ENCODE results near the gene KIF4A. TPM values are rescaled to one million over a fixed set of nuclear protein-coding genes. Genes with fewer than 3 reads are reported as not detected.
"Not testable (repeated sequence)": the region's sequence is repeated elsewhere in the genome, so short reads cannot be mapped to it uniquely, and the experiment has no call there.

The KIF4A gene
- total and polyA plus RNA-seq, 2 of the 4 experiments (the other 2 are of a cell fraction), result 10.0 to 19.0 TPM

DNA sequence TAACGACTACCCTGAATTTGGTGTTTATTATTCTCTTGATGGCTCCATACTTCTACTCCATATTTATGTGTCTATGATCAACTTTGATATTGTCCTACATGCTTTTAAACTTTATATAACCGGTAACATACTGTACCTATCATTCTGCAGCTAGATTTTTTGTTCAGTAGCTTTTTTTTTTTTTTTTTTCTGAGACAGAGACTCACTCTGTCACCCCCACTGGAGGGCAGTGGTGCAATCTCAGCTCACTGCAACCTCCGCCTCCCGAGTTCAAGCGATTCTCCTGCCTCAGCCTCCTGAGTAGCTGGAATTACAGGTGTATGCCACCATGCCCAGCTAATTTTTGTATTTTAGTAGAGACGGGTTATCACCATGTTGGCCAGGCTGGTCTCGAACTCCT, 15.9 kb upstream of the KIF4A start:
- H2BK5ac ChIP-seq (ENCODE audit: low read depth, low read length, poor library complexity, severe bottlenecking); H2AK5ac ChIP-seq (ENCODE audit: low read depth, low read length); H2AK9ac ChIP-seq (replicated peaks; ENCODE audit: low read depth, low read length, poor library complexity); H4K5ac ChIP-seq (ENCODE audit: low read depth, low read length); H3K27ac ChIP-seq (ENCODE audit: insufficient read depth, low read length); H3K4ac ChIP-seq (ENCODE audit: low read depth, low read length); H3K79me1 ChIP-seq (ENCODE audit: low read depth in 1 of 2, low read length in 2 of 2); H2BK20ac ChIP-seq (ENCODE audit: low read depth, low read length); H3K9me3 ChIP-seq (ENCODE audit: control insufficient read depth, insufficient read depth, low read length); H3K14ac ChIP-seq (replicated peaks; ENCODE audit: low read depth, low read length); H4K20me1 ChIP-seq (ENCODE audit: insufficient read depth, low read length); H3K4me2 ChIP-seq (ENCODE audit: low read depth, low read length); H4K91ac ChIP-seq (ENCODE audit: insufficient read depth, low read depth, low read length); H3K9ac ChIP-seq (ENCODE audit: low read depth, low read length); H3K18ac ChIP-seq (ENCODE audit: low read depth, low read length); H3K9me1 ChIP-seq (ENCODE audit: insufficient read depth, low read length); intact Hi-C loops (cut with micrococcal nuclease); H3K27me3 ChIP-seq (ENCODE audit: control insufficient read depth, insufficient read depth, low read length); H3K36me3 ChIP-seq (ENCODE audit: control insufficient read depth, insufficient read depth, low read length); H2BK15ac ChIP-seq (ENCODE audit: low read depth, low read length); BruUV-seq (replicated peaks); H3K23ac ChIP-seq (ENCODE audit: low read depth, low read length); DNase-seq; H3K56ac ChIP-seq (ENCODE audit: extremely low read depth, insufficient read depth, low read length); H3K4me3 ChIP-seq (ENCODE audit: insufficient read depth, low read depth, low read length); H3K4me1 ChIP-seq (ENCODE audit: control insufficient read depth, insufficient read depth, low read length); H2AFZ ChIP-seq (replicated peaks; ENCODE audit: low read length, poor library complexity); H2BK120ac ChIP-seq (ENCODE audit: low read depth, low read length); dilution Hi-C loops (cut with HindIII; ENCODE audit: low sequenced_read_pairs, unreplicated experiment); in situ Hi-C loops (cut with MboI; ENCODE audit: low sequenced_read_pairs); ATAC-seq (ENCODE audit: low read depth); H4K8ac ChIP-seq (ENCODE audit: low read depth in 2 of 2, low read length in 2 of 2): not testable (repeated sequence)
- POLR2A ChIA-PET (ENCODE audit: unreplicated experiment), result interaction anchor here (0.6 kb wide), 1 partner anchor 1291 kb away, joined by 3 read pairs; no protein-coding TSS in a partner anchor
- CTCF ChIA-PET, result interaction anchor here (1.1 kb wide), 1 partner anchor 103 kb away, joined by 3 read pairs; no protein-coding TSS in a partner anchor
- 60% methylated on average over 1 of the region's 7 CpGs; no CpG with 5 or more reads in 1 of the 2 experiments for WGBS, 2 experiments (ENCODE audit: extremely low coverage in 2 of 2, insufficient read length in 1 of 2)
